SK-N-MC (cell line): Measurements from ENCODE around the gene ADAM10.

Source experiments
- DNase-seq: peaks from one replicate; pipeline ENCODE4 v3.0.0-alpha.2; 2011; ENCODE audit warnings: low read depth, low spot score
- H3K27ac ChIP-seq: fragments of 200-600 bp; sonication (generic); 2 replicates; pipeline ENCODE4 v1.5.1; 2016; ENCODE audit warnings: mixed run types
- H3K36me3 ChIP-seq: fragments of 200-600 bp; sonication (generic); 2 replicates; pipeline ENCODE4 v1.6.1; 2017; ENCODE audit warnings: antibody characterized with exemption, low read length, mixed read lengths; ENCODE audit not compliant: insufficient read depth
- H3K4me3 ChIP-seq: fragments of 200-600 bp; sonication (generic); 2 replicates; pipeline ENCODE4 v1.5.1; 2016
- H3K9ac ChIP-seq: fragments of 200-600 bp; sonication (generic); 2 replicates; pipeline ENCODE4 v1.8.0; 2017; ENCODE audit warnings: mixed run types, mixed read lengths; ENCODE audit not compliant: insufficient read length
- H3K9me3 ChIP-seq: fragments of 200-600 bp; sonication (generic); 2 replicates; pipeline ENCODE4 v1.6.1; 2017; ENCODE audit warnings: low read depth, mild to moderate bottlenecking, antibody characterized with exemption, low read length, moderate library complexity, mixed read lengths
- EZH2 ChIP-seq: fragments of 200-600 bp; sonication (generic); IDR thresholded peaks from one replicate; pipeline ENCODE4 v1.6.1; 2017; ENCODE audit warnings: antibody characterized with exemption
- FOXP2 ChIP-seq: optimal IDR thresholded peaks from 2 replicates; pipeline ENCODE3; 2011; ENCODE audit warnings: mild to moderate bottlenecking, moderate library complexity; ENCODE audit not compliant: insufficient read depth; ENCODE audit errors: extremely low read length, control extremely low read depth
- POLR2AphosphoS5 ChIP-seq: IDR thresholded peaks from 2 replicates; pipeline ENCODE4 v1.6.1; 2012; ENCODE audit warnings: mild to moderate bottlenecking, low read depth, low read length, borderline replicate concordance

Gene ADAM10

DNA sequence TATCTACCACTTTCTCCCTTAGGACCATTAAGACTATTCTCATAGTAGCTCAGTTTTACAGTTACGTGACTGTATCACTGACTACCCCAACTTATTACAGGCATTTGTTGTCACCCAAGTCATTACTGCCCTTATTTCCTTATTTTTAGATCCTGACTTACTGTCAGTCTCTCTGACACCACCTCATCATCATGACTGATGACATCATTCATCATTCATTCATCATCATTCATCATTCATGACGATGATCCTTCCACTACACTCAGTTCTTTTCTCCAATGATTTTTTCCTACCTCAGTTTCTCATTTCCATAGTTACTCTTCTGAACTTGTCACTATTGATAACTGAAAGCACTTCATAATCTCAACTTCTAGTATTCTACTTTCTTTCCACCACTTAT lies 83.8 kb downstream of the ADAM10 start:
- H3K4me3 ChIP-seq = no peak overlapping the region
- no peaks in the 10 kb centered on the region; the same call in 1 of the 2 replicates for H3K9me3 ChIP-seq
- no peak for DNase-seq
- H3K9ac ChIP-seq = no peak overlapping the region
- no peak overlapping the region for H3K27ac ChIP-seq
- no peak for TF ChIP-seq FOXP2
- no peak for TF ChIP-seq EZH2
- TF ChIP-seq POLR2AphosphoS5 = no peak
- peaks cover 20% of the 10 kb centered on the region for H3K36me3 ChIP-seq

DNA sequence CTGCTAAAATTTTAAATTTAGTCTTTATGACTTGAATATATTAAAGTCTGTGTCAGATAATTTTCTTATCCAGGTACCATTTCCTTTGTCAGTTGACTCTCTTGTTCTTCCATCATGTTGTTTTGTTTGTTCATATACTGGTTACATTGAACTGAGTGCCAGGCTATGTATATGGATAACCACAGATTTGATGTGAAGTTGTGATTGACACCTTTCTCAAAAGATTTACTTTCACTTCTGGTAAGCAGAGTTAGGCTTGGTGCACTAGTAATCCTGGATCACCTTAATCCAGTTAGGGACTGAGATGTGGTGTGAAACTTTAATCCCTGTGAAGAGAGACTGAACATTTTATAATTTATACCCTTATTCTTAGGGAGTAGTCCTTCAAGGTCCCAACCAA lies 99.4 kb downstream of the ADAM10 start:
- TF ChIP-seq EZH2 (no peak), POLR2AphosphoS5 (no peak), FOXP2 (no peak)
- Histone ChIP-seq H3K36me3 (peaks cover 8% of the 10 kb centered on the region), H3K4me3 (no peak overlapping the region), H3K9ac (no peak overlapping the region), H3K9me3 (no peaks in the 10 kb centered on the region), H3K27ac (no peak overlapping the region)
- no peak for DNase-seq

DNA sequence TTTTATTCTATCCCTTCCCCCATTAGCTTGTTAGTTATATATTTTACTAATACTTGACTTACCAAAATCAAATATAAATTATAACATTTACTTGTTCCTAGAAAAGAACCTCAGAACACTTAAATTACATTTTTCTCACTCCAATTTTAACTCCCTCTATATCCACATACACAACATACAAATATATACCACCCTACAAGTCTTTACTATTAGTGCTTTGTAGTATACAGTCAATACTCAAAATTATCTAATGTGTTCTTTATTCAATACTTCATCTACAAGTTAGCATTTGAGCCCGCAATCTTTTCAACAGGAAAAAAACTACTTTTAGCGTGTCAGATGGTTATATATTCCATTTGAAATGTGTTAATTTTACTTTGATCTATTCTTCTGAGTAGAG lies 100.3 kb downstream of the ADAM10 start:
- no peak overlapping the region for H3K9ac ChIP-seq
- no peak for TF ChIP-seq EZH2
- TF ChIP-seq FOXP2 = no peak
- no peak for TF ChIP-seq POLR2AphosphoS5
- no peak for DNase-seq
- no peak overlapping the region for H3K27ac ChIP-seq
- no peak overlapping the region for H3K4me3 ChIP-seq
- no peaks in the 10 kb centered on the region for H3K9me3 ChIP-seq
- no peaks in the 10 kb centered on the region; the same call in 1 of the 2 replicates for H3K36me3 ChIP-seq

DNA sequence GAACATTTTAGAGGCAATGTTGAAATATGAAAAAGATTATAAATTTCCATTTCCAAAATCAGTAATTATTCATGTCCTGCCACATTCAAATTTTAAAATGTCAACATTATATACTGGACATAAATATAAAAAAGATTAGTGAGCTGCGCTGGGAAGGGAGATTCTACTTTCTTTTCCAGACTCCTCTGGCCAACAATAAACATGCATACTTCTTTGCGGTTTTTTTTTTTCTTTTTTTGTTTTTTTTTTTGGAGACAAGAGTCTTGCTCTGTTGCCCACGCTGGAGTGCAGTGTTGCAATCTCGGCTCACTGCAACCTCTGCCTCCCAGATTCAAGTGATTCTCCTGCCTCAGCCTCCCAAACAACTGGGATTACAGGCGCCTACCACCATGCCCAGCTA lies 105.5 kb downstream of the ADAM10 start:
- TF ChIP-seq POLR2AphosphoS5 = no peak
- Histone ChIP-seq H3K9ac (no peak overlapping the region), H3K36me3 (peaks cover 9% of the 10 kb centered on the region; the same call in 1 of the 2 replicates), H3K4me3 (no peak overlapping the region), H3K9me3 (no peaks in the 10 kb centered on the region), H3K27ac (no peak overlapping the region)
- no peak for DNase-seq

DNA sequence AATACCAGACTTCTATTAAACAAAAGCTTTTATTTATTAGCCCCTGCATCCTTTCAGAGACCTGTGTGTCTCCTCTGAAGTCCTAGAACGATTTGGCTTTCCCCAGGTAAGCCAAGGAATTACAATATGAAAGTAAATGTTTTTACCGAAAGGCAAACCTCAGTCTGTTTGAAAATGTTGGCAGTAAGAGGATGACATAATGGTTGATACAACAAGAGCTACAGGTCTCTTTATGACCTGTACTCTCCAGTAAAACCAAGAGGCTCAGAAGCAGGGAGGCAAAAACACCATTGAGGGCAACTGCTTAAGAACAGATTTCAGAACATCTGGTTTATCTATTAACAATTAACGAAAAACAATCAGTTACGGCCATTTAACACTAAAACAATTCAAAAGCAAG lies 107.8 kb downstream of the ADAM10 start:
- no peak overlapping the region for H3K9ac ChIP-seq
- no peak for TF ChIP-seq POLR2AphosphoS5
- no peak for TF ChIP-seq EZH2
- TF ChIP-seq FOXP2 = no peak
- peaks cover 15% of the 10 kb centered on the region for H3K36me3 ChIP-seq
- no peaks in the 10 kb centered on the region for H3K9me3 ChIP-seq
- no peak overlapping the region for H3K4me3 ChIP-seq
- no peak overlapping the region for H3K27ac ChIP-seq
- DNase-seq = no peak

DNA sequence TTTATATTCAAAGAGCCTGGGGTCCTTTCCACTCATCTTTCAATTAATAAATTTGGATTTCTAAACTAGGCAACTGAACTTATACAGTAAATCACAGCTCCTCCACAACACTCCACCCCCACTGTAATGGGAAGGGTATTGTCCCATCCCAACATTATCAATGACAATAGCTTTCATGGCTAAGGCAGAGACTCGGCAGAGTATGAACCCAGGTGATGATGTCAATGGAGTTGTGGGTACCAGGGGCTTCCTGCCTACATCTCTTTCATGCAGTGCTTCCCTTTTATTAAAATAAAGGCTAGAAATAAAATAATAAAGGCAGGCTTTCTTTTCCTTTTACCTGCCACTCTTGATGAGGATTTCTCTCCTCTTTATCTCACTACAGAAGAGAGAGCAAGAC lies 109.5 kb downstream of the ADAM10 start:
- H3K9me3 ChIP-seq = no peaks in the 10 kb centered on the region
- H3K27ac ChIP-seq = no peak overlapping the region
- no peak overlapping the region for H3K4me3 ChIP-seq
- TF ChIP-seq POLR2AphosphoS5 (no peak), EZH2 (no peak), FOXP2 (no peak)
- H3K36me3 ChIP-seq = peaks cover 15% of the 10 kb centered on the region
- no peak for DNase-seq
- no peak overlapping the region for H3K9ac ChIP-seq

DNA sequence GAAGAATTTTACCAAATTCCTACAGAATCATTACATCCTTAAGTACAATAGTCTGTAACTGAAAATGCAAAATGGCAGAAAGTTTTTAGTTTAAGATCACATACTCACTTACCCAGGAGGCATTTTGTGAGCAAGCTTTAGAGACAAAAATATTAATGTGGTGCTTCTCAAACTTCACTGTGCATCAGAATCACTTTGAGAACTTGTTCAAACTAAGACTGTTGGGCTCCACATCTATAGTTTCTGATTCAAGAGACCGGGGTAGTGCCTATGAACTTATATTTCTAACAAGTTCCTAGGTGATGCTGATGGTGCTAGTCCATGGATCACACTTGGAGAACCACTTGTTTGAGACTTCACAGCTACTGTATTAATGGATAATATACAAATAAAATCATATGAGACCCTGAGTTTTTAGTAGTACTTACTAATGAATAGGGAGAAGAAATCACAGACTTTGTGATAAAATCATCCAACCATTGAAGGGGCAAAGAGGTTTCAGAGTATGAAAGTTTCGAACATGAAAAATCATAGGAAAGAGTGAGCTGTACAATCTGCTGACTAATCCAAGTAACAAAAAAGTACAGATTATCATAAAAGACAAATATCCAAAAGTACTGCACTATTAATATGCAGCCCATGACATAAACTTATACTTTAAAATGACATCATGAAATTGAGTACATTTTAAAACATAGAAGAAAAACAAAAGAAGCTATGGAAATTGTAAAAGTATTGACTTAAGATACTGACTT lies 110.3 kb downstream of the ADAM10 start:
- DNase-seq = no peak
- H3K27ac ChIP-seq = no peak overlapping the region
- no peak overlapping the region for H3K9ac ChIP-seq
- no peaks in the 10 kb centered on the region for H3K9me3 ChIP-seq
- peaks cover 15% of the 10 kb centered on the region for H3K36me3 ChIP-seq
- TF ChIP-seq POLR2AphosphoS5 (no peak), EZH2 (no peak), FOXP2 (no peak)
- no peak overlapping the region for H3K4me3 ChIP-seq

DNA sequence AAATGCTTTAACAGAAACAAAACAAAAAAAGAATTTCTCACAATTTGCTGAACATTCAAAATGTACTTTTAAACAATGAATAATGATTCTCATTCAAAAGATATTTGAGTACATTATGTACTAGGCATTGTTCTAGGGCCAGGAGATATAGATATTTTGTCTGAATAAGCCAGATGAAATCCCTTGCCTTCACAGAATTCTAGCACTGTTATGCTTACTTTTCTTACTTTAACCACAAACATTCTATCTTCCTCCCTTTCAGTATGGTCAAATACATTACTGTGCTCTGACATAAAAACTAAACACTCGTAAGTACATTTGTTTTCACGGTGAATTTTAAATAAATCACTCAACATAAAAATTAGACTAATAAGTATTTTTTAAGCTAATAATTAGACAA lies 116.7 kb downstream of the ADAM10 start:
- no peaks in the 10 kb centered on the region for H3K9me3 ChIP-seq
- DNase-seq = no peak
- no peak overlapping the region for H3K27ac ChIP-seq
- no peak overlapping the region for H3K9ac ChIP-seq
- H3K36me3 ChIP-seq = peaks cover 6% of the 10 kb centered on the region; the same call in 1 of the 2 replicates
- H3K4me3 ChIP-seq = no peak overlapping the region
- no peak for TF ChIP-seq POLR2AphosphoS5
- TF ChIP-seq EZH2 = no peak

DNA sequence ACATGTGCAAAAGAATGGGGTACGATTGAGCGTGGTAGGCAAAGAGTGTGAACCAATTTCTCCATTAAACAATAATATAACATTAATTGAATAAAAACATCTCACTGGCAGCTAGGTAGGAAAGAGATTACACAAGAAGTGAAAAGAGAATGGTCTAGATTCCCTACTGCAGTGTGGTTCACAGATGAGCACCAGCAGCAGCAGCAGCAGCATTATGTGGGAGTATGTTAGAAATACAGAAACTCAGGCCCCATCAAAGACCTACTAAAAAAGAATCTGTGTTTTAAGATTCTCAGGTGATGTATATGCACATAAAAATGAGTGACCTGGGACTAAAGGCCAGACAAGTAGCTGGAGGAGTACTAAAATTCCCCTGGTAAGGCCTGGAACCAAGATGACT lies 118.2 kb downstream of the ADAM10 start:
- no peak for TF ChIP-seq FOXP2
- TF ChIP-seq EZH2 = no peak
- no peak for TF ChIP-seq POLR2AphosphoS5
- H3K27ac ChIP-seq = no peak overlapping the region
- H3K9ac ChIP-seq = no peak overlapping the region
- DNase-seq = no peak
- no peaks in the 10 kb centered on the region for H3K9me3 ChIP-seq
- no peak overlapping the region for H3K4me3 ChIP-seq
- H3K36me3 ChIP-seq = peaks cover 10% of the 10 kb centered on the region
